Inflammatory macrophage (primary cell): ENCODE measurements around the gene IRAG1.

Experiments
- DNase-seq, 2 donors: peaks; one replicate each; pipeline ENCODE4 v3.0.0-alpha.2; 2020 to 2022
- total RNA-seq, 18 experiments: gene quantifications; one replicate each; lab custom pipeline; 2026; ENCODE audit warnings: mixed read lengths in 6 of 18, inconsistent platforms in 2 of 18; lab: John Stamatoyannopoulos, UW

IRAG1 gene, protein sequence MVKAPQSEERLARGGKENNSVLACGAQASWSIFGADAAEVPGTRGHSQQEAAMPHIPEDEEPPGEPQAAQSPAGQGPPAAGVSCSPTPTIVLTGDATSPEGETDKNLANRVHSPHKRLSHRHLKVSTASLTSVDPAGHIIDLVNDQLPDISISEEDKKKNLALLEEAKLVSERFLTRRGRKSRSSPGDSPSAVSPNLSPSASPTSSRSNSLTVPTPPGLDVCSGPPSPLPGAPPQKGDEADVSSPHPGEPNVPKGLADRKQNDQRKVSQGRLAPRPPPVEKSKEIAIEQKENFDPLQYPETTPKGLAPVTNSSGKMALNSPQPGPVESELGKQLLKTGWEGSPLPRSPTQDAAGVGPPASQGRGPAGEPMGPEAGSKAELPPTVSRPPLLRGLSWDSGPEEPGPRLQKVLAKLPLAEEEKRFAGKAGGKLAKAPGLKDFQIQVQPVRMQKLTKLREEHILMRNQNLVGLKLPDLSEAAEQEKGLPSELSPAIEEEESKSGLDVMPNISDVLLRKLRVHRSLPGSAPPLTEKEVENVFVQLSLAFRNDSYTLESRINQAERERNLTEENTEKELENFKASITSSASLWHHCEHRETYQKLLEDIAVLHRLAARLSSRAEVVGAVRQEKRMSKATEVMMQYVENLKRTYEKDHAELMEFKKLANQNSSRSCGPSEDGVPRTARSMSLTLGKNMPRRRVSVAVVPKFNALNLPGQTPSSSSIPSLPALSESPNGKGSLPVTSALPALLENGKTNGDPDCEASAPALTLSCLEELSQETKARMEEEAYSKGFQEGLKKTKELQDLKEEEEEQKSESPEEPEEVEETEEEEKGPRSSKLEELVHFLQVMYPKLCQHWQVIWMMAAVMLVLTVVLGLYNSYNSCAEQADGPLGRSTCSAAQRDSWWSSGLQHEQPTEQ
- 0 to 1.1 (median 0.22) reads per million in 18 experiments for total RNA-seq

DNA sequence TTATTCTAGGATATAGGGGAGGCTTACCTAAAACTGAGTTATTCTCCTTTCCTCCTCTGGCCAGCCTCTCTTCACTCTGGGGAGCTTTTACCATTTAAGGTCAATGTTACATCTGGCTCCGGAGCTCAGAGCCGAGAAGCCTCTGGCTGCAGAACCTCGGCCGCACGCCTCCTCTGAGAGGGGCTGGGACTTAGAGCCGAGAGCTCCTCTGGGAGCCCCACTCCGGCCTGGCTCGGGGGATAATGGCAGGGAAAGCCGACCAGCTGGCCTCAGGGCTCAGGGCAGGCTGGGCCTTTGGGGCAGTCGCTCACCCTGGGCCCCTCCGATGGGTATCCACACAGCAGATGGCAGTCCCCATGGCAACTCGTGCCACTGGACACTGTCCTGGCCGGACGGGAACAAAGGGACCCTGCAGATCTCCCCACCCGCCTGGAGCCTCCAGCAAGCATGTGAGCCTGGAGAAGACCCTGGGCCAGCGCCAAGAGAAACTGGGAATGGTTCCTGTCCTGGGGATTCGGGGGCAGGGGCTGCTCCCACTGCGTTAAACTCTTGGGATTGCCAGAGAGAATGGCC, at the start of gene IRAG1:
Gene IRAG1 (minus strand): TSS at position 247 of the 573 bp plus-strand sequence. CDS start 153 bp downstream, at position 94.
- no peak for DNase-seq

DNA sequence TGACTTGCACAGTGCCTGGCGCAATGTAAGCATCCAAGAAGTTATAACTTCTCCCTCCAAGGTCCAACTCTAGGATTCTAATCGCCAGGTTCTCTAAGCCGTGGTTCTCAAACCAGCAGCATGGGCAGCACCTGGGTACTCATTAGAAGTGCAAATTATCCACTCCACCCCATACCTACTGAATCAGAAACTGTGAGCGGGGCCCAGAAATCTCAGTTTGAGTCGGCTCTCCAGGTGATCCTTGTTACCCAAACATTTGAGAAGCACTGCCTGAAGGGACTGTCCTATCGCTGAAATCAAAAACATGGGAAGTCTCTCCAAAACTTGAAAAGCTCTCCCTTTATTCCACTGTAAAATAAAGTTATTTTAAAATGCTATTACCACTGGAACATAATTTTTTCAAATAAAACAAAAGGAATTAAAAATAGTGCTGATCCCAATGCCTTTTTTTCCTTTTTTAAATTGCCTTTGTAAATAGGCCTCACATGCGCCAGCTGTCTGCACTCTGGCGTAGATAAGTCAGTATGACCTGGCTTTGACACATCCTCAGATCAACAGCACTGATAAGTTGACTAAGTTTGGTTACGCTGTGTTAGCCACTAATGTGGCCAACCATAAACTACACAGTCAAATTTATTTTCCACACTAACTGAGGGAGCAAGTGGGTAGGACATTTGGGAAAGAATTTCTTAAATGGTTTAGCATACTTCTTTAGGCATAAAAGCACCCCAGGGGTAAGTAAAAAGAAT, 49.1 kb upstream of the IRAG1 start:
- DNase-seq: no peak

DNA sequence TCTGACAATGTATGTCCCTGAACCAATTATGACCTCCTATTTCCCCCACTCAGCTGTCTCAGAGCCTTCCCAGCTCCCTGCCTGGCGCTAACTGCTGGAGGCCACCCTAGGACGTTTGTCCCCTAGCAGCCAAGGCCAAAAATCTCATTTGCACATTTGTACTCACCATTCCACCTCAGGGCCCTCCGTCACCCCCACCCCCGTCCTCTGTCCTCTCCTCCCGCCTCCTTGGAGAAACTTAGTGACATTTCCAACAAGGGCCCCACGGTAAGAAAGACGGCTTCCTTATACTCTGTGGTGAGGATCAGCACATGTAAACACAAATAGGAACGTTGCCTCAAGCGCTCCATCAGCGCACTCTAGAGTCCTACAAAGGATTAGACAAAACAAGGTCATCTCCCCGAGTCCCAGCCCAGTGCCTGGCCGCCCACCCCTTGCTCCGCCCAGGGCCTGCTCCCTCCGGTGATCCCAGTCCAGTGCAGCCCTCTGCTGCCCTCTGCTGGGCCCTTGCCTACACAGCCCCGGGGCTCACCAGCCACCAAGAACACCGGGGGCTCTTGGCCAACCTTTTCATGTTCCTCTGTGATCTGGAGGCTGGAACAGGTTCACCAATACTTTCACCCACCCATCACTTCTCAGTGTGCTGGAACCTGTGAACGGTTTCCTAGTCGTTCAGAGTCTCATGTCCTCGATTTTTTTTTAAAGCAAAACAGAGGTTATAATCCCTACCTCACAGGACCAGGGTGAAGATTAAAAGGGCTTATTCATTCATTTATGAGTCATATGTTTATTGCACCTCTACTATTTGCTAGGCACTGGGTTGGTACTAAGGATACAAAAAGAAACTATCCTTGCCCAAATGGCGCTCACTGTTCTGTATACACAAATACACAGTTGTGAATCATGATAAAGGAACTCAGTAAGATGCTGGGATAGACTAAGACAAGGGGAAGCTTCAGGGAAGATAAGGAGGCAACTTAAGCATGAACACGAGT, 42.2 kb upstream of the IRAG1 start:
- DNase-seq: peak; percentile 85 to 97

DNA sequence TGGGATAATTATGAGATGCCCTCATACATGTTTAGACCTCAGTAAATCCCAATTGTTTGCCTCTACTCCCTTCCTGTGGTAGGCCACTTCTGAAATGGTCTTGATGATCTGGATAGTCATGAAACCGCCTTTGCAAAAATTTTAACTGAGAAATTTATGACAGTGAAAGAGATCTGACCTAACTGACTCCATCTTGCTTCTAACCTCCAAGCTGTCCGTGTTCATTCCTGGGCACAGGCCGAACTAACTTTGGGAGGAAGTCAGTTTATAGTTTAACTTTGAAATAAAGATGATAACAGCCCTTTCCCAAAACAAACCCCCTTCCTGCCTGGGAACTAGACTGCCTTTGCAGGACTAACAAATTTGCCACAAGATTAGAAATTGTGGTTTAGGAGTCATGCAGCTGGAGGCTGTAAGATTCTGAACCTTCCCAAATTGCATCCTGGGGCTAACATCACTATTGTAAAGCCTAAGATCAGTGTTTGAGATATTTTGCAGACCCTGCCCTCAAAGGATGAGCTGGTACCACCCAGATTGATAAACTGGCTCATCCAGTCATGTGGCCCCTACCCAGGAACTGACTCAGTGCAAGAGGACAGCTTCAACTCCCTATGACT, 37.6 kb upstream of the IRAG1 start:
- no peak for DNase-seq

DNA sequence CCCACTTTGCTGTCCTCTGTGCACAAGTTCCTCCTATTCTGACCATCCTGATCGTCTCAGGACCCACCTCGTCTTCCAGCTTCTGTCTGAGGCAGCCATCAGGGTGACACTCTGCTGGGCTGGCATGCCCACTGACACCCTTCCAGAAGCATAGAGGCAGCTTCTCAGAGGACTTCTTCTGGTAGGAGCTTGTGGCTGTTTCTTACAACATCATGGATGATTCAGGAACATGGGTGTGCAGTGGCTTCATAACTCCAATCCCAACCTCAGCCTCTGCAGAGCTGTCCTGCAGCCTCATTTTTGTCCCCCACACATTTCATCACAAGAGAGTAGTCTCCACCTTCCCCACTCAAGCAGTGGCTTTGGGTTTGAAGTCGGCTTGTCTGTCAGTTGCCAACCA, 36.6 kb upstream of the IRAG1 start:
- peak; percentile 88 to 95 for DNase-seq

DNA sequence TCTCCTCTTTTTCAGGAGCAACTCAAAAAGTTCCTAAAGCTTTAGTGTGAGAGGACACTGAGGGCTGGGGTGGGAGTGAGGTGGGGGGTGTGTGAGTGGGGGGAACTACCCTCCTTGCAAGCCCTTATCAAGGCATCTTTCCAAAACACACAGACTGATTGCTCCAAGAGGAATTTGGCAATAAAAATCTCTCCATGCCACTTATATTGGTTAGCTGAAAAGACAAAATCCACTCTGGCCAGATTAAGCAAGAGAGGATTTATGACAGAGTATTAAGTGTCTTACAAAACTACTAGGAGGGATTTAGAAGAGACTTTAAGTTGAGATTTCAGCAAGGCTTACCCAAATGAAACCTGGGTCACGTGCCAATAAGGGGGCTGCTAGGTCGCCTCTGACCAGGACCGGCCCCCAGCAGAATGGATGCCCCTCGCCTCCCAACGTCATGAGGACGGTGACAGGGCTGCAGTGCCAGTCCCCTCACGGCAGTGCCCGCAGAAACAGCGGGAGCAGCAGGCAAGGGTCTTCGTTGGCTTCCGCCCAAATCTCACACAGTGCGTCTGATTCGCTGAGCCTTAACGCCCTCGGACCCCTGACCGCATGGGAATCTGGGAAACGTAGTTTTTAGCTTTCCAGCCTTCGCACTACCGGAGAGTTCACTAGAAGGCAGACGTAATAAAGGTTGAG, 35.4 kb upstream of the IRAG1 start:
- DNase-seq: peak in 1 of 2 donors; percentile 22

DNA sequence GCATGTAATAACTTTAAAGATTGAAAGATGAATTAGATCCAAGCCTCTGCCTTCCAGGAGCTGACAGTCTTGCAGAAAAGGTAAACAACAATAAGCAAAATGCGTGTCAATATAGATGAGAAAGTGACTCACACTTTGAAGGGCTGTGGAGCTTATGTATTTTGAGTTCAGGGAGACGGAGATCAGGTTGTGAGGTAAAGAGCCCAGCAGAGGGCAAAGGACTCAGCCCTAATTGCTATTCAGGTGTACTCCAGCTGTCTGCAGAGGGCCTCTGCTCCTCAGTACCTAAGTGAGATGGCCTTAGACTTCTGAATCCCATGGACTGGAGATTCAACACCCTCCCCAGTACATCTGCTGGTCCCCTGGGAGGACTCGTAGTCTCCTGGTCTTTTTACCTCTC, 34.6 kb upstream of the IRAG1 start:
- no peak for DNase-seq

DNA sequence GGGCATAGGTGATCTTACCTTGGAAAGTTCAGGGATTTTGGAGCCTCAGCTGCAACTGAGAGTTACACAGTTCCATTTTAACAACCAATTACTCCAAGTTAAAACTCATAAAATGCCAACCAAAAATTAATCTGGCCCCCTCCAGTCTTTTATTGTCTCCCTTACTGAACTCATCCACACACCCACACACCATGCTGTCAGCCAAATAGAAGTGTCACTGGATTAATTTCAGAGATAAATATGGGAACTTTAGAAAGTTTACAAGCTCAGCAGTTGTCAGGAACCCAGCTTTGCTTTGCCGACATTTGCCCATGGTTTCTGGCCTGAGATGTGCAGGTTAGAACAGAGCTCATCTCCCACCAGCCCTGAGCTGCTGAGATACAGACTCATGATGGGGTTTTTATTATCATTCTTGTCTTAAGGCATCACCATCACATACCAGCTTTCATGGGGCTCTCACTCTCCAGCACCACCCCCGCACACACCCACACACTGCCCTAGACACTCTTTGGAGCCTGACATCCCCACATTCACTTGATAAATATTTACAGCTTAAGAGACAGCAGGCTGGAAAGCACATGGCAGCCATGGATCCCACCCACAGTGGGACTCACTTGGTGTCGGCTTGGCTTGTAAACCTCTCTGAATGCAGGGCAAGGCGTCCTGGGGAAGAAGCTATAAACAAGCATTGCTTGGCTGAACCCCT, 33.7 kb upstream of the IRAG1 start:
- DNase-seq: peak in 1 of 2 donors; percentile 43

DNA sequence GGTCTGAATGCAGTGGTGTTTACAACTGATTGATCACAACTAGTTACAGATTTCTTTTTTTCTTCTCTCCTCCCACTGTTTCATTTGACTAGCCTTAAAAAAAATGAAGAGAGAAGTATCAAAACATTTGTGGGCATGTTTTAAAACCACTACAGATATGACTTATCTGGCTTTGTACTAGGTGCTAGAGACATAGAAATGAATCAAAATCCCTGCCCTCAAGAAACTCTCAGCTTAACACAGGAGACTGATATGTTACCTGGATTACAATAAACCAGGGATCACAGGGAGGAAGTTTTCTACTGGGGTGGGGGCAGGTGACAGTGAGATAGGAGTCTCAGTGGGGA, 32.3 kb upstream of the IRAG1 start:
- no peak for DNase-seq

DNA sequence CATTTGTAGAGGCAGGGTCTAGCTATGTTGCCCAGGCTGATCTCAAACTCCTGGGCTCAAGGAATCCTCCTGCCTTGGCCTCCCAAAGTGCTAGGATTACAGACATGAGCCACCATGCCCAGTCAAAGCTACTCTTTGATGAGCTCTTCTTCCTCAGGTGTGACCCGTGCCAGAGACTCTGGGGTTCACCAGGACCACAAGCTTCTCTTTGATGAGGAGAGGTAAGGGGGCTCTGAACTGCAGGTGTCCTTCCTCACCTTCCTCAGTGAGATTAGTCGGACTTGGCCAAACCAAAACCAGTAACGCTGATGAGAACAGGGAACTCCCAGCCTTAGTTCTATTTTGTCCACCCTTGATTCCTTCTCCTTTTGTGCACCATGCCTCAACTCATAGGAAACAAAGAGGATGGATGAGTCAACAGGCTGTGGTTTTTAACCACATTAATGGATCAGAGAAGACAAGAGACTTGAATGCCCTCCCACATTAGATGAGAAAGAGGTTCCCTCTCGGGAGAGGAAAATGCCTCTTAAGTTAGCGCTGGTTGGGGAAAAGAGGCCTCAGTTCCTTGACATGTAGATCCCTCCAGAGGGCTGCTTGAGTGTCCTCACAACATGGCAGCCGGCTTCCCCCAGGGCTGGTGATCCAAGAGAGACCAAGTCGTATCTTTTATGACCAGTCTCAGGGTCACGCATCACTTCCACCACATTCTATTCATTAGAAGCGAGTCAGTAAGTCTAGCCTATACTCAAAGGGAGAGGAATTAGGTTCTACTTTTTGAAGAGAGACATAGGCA, 31.8 kb upstream of the IRAG1 start:
- DNase-seq: peak; percentile 92 to 97

DNA sequence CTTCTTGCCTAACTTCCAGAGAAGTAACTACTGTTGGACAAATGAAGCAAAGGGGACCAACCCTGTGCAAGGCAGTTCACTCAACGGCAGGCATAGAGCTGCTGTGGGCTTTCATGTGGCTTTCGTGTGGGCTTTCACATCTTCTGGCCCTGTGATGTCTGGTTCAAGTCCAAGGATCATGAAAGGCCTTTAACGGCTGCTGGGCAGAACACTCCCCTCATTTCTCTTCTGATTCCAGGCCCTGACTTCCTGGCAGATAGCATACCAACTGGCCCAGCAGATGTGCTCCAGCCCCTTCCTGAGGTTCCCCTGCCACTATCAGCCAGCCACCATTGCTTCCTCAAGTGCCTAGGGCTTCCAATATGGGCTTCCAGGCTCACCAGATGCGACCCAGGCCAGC, 28.8 kb upstream of the IRAG1 start:
- DNase-seq: no peak

DNA sequence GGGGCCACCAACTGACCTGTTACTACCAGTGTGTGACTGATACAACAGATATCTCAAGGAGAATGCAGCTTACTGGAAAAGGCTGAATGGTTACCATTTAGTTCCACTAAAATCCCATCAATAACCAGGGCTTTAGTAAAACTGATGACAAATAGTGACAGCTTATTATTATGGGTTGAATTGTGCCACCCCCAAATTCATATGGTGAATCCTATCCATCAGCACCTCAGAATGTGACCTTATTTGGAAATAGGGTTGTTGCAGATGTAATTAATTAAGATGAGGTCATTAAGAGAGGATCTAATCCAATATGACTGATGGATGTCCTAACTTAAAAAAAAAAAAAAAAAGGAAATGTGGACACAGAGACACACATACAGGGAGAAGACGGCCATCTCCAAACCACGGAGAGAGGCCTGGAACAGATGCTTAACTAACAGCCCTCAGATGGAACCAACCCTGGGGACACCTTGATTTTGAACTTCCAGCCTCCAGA, 27.4 kb upstream of the IRAG1 start:
- DNase-seq: no peak

DNA sequence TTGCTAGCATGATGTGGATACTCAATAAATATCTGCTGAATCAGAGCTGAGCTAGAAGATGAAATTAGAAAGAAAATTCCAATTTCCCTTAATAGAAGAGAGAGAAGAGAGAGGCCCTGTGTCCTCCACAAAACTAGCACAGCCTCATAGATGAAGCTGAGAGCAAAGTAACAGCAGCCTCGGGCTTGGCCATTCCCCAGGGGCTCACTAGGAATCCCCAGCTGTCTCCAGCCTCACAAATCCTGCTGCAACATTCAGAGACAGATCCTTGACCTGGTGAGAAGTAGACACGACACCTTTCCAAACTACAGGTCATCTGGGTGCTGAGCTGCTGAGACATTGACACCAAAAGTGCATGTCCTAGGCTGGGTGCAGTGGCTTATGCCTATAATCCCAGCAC, 26.1 kb upstream of the IRAG1 start:
- DNase-seq: no peak

DNA sequence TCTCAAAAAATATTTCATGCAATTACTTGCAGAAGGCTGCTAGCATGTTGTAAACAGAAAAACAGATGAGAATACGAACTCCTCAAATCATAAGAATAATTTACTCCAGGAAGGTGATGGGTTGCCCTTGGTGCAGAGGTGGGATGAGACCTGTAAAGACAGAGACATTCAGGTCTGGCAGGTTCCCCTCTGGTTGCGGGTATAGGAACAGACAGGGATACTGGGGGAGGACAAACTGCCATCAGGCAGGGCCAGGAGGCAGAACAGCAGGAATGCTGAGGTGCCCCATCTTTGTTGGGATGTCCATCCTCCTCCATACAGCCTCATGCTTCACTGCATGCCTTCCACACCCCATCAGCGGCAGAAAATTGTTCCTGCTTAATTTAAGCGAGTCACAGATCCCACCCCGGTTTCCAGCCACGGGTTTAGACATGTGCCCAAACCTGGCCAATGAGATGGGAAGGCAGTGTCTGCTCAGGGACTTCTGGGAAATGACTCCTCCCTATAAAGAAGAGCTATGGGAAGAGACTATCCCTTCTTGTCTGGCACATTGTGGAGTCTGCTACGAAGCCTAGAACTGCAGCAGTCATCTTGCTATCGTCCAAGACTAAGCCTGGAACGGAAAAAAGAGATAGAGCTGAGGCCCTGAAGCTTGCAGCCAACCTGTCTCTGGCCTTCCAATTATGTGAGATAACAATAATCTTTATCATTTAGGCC, 23.1 kb upstream of the IRAG1 start:
- no peak for DNase-seq

DNA sequence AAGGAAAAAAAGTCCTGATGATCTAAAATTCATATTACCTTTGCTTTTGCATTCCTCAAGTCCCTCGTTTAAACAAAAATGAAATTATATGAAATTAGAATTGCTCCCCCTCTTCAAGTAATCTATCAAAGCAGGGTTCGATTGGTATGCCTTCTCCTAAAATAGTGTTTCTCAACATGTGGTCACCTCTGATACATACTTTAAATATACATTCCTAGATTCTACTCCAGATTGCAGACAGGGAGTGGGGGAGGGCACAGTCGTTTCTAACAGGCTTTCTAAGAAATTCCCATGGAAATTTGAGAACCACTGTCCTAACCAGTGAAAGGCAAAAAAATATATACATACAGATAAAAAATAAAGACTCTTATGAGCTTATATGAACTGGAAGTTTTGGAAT, 22.6 kb upstream of the IRAG1 start:
- no peak for DNase-seq

DNA sequence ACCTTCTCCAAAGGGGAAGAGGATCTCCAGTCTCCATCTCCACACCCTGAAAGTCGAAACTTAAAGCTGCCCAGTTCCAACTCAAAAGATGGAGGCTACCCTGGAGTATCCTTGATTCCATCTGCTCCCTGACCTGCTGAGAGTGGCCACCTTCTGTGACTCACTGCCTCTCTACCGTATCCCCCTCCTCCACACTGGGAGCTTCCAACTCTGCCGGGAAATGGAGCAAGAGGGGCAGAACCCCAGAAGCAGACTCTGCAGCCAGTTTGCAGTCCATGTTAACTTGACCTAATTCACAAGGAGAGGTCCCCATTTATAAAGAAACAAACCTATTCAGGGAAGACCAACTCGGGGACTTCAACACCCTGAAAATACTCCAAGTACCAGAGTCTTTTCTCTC, 22.0 kb upstream of the IRAG1 start:
- DNase-seq: no peak

DNA sequence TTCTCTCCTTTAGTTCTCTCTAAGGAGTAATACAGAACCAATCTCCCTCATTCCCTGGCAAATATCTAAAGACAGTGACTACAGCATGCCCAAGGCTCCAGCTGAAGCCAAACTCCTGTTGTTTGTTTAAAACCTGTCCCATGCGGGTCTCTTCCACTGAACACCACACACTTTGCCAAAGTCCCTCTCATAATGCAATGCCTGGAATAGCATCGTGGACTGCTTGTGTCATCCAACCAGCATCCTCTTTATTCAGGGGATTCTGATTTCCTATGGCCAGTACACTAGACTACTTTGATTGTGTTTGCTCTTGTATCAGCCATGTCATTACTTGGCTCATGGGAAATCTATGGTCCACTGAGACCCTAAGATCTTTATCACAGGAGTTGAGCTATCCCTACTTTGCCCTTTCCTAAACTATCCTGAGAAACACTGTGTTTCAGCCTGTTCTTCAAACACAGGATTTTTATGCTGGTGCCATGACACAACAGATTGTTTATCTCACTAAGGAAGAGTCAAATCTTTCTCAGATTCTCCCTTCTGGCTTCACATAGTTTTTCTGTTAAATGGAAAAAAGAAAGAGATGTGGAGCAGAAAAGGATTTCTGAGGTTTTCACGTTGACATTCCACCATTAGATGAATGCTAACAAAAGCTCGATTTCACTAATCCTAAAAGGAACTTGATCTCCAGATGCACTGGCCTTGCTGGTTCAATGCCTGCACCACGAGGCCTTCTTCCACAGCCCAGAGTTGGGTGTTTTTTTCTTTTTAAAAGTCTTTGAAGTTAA, 15.9 kb upstream of the IRAG1 start:
- no peak for DNase-seq
